HG03159 (cell line): ENCODE data around the gene DNAJC5.
A peak's percentile ranks its signal among the peaks of the same experiment; 100 is the strongest.
"Not testable (repeated sequence)": the region's sequence is repeated elsewhere in the genome, so short reads cannot be mapped to it uniquely, and the experiment has no call there.

Experiments
- ATAC-seq: cut with Tn5 transposase; IDR thresholded peaks from one replicate; pipeline ENCODE4 v1.9.1; 2021; ENCODE audit warnings: mild to moderate bottlenecking, moderate library complexity; ENCODE audit not compliant: unreplicated experiment

Gene DNAJC5

DNA sequence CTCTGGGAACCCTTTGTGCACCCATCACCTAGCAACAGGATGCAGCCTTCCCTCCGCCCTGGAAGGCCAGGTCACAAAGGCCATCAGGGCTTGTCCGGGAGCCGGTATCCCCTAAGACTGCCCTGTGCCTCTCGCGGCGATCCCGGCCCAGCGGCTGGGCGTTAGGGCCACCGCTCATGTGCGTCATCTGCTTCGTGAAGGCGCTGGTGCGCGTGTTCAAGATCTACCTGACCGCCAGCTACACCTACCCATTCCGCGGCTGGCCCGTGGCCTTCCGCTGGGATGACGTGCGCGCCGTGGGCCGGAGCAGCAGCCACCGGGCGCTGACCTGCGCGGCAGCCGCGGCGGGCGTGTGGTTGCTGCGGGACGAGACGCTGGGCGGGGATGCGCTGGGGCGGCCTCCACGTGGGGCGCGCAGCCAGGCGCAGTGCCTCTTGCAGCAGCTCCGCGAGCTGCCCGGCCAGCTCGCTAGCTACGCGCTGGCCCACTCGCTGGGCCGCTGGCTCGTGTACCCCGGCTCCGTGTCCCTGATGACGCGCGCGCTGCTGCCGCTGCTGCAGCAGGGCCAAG lies 33.5 kb upstream of the DNAJC5 start, which contains the start of gene ABHD16B:
TSS of gene ABHD16B (plus strand) at position 134 of the 570 bp plus-strand sequence. CDS start at position 177, 43 bp downstream.
- ATAC-seq: no peak

DNA sequence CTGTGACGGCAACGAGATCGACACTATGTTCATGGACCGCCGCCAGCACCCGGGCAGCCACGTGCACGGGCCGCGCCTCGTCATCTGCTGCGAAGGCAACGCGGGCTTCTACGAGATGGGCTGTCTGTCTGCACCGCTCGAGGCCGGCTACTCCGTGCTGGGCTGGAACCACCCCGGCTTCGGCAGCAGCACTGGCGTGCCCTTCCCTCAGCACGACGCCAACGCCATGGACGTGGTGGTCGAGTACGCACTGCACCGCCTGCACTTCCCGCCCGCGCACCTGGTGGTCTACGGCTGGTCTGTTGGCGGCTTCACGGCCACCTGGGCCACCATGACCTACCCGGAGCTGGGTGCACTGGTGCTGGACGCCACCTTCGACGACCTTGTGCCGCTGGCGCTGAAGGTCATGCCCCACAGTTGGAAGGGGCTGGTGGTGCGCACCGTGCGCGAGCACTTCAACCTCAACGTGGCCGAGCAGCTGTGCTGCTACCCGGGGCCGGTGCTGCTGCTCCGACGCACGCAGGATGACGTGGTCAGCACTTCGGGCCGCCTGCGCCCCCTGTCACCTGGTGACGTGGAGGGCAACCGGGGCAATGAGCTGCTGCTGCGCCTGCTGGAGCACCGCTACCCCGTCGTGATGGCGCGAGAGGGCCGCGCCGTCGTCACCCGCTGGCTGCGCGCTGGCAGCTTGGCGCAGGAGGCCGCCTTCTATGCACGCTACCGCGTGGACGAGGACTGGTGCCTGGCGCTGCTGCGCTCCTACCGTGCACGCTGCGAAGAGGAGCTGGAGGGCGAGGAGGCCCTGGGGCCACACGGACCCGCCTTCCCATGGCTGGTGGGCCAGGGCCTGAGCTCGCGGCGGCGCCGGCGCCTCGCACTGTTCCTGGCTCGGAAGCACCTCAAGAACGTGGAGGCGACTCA lies 32.7 kb upstream of the DNAJC5 start:
- no peak for ATAC-seq

DNA sequence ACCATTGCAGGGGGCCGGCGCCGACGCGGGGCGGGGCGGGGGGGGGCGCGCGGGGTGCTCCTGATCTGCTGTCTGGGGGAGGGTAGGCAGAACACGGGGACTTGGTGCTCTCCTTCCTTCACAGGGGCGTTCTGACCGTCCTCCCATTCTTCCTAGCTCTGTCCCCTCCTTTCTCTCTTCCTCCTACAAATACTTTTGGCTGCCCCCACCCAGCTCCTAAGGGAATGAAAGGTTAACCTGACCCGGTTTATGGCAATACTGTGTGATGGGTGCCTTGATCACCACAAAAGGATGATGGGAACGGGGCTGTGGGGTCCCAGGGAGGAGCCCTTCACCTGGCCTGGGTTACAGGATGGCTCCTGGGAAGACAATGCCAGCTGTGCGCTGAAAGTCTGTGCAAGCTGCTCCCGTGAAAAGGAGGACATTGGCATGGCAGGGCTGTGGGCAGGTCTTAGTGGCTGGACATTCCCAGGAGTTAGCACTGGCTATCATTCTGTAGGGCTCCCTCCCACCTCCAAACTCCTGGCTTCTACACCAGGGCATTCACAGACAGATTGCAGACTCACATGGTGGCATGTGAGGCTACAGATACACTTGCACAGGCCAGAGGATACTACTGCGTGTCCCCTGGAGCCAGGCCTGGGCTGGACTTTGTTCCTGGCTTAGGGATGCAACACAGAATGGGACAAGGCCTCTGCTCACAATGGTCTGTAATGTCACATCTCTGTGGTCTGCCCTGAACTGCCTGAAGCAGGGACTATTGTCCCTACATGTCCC lies 31.7 kb upstream of the DNAJC5 start:
- ATAC-seq: no peak

DNA sequence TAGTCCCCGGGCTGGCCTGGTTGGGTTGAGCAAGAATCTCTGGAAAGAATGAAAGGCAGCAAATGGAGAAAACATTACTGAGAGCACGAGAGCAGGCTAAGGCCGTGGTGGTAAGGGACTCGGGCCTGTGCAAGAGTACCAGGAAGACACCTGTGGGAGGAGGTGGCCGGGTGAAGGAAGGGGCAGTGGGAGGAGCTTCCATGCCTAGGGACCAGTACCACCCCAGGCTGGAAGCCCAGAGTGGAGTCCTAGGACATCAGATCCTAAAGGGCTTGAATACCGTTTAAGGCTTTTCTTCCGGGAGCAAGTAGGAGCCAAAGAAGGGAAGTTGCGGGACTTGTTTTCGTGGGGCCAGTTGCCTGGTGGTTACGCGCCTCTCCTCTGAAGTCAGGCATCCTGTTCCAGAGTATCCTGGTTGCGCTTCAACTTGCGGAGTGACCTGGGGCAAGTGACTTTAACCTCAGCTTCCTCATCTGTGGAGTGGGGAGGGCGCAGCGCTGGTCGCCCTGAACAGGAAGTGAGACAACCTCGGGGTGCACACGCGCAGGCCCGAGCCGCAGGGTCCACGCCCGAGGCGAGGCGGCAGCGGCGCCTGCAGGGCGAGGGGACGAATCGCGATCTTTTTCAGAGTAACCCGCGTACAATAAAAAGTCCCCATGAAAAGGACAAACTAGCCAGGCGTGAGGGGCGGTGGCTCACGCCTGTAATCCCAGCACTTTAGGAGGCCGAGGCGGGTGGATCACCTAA lies 31.0 kb upstream of the DNAJC5 start:
- ATAC-seq: peak; percentile 63

DNA sequence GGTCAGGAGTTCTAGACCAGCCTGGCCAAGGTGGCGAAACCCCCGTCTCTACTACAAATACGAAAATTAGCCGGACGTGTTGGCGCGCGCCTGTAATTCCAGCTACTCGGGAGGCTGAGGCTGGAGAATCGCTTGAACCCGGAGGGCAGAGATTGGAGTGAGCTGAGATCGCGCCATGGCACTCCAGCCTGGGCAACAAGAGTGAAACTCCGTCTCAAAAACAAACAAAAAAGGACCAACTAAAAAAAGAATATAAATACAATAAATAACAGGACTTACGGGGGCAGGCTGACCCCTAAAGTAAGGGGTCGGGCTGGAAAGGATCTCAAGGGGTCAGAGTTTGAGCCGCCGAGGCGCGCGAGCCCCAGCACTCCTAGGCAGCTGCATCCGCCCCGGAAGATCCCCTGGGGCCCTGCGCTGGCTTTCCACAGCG lies 30.4 kb upstream of the DNAJC5 start:
- ATAC-seq: no peak

DNA sequence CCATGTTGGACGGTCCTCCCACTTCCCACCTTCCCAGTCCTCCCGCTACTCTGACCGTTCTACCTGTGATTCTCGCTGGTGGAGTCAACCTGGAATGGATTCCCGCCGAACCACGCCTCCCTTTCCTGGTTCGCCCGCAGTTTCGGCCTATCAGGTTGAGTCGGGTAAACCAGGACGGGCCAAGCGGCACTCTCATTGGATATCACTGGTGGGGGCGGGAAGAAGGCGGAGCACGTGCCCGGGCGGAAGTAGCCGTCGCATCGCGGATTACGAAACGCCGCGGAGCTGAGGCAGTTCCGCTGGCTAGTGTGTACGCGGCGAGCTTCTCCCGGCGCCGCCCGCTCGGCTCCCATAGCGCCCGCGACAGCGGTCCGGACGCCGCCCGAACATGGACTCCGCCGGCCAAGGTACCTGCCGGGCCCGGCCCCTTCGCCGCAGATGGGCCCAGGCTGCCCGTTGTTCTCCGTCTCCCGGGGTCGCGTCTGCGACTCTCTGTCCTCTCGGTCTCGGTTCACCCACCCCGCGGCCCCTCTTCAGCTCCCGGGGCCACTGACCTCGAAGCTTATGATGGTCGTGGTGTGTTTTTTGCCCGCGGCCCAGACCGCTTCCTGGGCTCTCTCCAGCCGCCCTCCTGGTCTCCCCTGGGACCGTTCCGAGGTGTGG lies 29.8 kb upstream of the DNAJC5 start, which contains the start of gene TPD52L2:
TSS of gene TPD52L2 (plus strand) at position 293 of the 663 bp plus-strand sequence. CDS start at position 389, 96 bp downstream.
- peak; percentile 67 for ATAC-seq

DNA sequence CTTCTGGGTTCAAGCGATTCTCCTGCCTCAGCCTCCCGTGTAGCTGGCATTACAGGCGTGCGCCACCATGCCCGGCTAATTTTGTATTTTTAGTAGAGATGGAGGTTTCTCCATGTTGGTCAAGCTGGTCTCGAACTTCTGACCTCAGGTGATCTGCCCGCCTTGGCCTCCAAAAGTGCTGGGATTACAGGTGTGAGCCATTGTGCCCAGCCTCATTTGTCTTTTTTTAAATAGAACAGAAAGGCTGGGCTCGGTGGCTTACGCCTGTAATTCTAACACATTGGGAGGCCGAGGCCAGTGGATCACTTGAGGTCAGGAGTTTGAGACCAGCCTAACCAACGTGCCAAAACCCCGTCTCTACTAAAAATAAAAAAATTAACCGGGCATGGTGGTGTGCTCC lies 27.9 kb upstream of the DNAJC5 start:
- ATAC-seq: not testable (repeated sequence)

DNA sequence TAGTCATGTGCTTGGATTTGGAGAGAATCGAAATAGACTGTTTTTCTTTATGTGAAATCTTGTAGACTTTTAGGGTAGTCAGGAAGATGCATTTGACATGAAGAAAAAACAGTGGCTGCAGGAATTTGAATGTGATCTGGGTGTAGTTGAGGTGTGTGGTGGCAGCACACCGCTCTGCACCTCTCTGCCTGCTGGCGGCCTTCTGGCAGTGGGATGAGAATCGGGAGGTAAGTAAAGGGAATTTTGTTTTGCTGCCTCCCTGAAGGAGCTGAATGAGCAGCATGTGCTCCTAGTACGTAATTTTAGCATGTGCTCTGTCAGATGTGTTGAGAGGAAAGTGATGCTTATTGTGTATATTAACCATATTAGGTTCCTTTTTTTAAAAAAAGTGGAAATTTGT lies 26.7 kb upstream of the DNAJC5 start:
- ATAC-seq: no peak

DNA sequence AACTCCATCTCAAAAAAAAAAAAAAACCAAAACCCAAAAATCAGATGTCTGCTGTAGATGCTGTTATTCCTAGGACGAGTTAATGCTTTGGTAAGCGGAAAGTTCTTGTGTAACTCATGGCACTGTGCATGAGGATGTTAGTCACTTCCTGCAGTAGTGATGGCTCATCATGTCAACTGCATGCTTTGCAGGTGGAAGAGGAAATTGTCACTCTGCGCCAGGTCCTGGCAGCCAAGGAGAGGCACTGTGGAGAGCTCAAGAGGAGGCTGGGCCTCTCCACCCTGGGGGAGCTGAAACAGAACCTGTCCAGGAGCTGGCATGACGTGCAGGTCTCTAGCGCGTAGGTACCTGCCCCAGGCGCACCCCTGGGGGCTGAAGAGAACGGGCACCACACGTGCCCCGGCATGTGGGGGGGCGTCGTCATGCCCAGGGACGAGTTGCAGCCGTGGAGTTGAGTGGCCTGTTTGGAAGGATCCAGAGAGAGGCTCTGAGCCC lies 21.4 kb upstream of the DNAJC5 start:
- ATAC-seq: no peak

DNA sequence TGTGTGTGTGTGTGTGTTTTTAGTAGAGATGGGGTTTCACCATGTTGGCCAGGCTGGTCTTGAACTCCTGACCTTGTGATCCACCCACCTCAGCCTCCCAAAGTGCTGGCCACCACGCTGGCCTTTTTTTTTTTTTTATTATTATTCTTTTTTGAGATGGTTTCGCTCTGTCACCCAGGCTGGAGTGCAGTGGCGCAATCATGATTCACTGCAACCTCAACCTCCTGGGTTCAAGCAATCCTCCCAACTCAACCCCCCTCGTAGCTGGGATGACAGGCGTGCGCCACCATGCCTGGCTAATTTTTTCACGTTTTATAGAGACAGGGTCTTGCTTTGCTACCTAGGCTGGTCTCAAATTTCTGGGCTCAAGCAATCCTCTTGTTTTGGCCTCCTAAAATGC lies 20.7 kb upstream of the DNAJC5 start:
- not testable (repeated sequence) for ATAC-seq

DNA sequence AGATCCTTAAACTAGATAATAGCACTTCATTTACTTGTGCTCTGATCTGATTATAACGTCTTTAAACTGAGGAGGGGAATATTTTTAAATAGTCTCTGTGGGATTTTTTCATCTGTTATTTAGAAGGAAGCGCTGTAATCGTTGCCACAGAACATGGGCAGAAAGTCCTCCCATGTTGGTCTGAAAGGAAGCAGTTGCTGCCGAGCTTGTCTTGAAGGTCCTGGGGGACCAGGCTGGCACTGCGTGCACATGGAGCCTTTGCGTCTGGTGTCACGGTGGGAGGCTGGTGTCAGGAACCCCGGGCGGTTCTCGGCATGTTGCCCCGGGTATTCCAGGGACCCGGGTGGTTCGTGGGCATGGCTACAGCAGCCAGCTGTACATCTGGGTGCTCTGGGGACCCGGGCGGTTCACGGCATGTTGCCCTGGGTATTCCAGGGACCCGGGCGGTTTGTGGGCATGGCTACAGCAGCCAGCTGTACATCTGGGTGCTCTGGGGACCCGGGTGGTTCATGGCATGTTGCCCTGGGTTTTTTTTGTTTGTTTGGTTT lies 18.4 kb upstream of the DNAJC5 start:
- ATAC-seq: no peak

DNA sequence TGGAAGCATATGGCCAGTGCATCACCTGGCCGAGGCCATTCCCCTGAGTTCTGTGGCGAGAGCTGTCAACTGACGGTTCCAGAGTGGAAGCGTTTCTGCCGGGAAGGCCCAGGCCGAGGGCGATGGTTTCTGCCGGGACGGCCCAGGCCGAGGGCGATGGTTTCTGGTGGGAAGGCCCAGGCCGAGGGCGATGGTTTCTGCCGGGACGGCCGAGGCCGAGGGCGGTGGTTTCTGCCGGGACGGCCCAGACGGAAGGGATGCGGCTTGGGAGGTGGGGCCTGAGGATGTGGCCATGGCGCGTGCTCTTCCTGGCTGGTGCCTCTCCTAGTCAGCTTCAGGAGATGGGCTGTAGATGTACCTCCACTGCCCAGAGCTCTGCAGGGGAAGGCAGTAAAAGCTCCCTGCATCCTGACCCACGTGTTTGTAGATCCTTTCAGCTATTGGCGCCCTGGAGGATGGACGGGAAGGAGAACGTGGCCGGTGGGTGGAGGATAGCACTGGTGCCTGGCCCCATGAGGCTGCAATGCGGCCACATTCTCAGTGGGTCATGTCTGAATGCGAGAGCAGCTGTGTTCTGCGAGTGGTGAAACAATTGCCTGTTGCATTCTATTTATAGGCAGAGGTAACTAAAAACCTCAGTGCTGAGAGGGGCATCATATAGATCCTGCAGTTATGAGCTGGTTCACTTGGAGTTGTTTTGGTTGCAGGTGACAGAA lies 17.0 kb upstream of the DNAJC5 start:
- ATAC-seq: no peak

DNA sequence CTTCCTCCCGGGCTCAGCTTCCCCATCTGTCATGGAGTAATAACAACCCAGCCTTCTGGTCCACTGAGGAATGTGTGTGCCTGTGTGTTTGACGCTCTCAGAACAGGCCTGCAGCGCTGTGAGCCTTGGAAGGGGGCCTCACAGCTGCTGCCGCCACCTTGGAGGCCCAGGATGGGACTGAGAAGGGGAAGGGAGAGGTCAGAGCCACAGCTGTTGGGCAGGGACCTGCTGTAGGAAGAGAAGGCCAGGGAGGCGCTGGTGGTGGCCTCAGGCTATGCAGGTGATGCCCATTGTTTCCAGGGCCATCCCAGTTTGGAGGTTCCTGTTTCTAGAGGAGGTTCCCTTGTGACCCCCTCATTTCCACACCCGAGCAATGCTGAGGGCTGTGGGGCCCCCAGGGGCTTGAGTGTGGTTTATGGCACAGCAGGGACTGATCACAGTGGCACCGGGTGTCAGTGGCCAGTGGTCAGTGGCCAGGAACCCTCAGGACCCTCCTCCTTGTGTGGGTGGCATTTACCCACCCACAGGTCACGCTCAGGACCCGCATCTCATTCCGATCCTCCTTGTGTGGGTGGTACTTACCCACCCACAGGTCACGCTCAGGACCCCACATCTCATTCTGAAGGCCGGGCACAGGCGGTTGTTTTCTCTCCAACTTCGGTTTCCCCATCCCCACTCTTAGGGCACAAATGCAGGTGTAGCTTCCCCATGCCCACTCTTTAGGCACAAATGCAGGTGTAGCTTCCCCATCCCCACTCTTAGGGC lies 15.8 kb upstream of the DNAJC5 start:
- no peak for ATAC-seq

DNA sequence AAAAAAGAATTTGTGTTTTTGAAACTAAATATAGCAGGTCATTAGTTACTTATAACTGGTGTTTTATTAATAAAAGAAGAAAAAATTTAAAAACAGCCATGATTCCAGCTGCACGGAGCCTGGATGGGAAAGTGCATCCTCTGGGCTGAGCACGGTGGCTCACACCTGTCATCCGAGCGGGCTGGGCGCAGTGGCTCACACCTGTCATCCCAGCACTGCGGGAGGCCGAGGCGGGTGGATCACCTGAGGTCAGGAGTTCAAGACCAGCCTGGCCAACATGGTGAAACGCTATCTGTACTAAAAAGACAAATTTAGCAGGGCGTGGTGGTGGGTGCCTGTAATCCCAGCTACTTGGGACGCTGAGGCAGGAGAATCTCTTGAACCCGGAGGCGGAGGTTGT lies 14.0 kb upstream of the DNAJC5 start:
- ATAC-seq: not testable (repeated sequence)

DNA sequence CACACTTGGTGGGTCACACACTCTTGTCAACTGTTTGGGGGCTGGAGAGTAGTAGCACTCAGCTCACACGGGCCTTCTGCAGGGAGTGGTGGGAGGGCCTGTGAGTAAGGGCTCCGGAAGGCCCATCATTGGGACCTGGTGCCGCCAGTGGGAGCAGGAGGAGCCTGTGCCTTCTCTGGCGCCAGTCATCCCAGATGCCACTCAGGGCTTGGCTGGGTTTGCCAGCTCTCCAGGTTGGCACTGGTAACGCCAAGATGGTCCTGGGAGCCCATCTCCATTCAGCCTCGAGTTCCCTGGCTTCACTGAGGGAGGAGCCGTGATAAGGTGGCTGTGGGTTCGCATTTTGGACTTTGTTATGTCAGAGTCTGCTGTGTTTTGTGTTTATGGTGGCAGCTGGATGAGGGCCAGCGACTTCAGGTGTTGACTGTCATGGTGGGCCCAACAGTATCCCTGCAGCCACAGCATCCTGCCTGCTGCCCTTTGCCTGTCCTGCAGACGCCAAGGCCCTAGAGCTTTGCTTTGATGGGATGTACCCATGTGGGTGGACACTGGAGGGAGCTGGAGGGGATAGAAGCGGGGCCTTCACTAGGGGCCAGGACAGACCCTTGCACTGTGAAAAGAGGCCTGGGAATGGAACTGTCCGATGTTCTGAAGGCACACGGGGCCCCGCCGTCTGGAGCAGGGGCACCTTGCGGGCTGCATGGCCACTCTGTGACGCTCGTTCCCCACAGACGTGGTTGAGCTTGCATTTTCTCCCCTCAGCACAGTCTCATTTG lies 13.3 kb upstream of the DNAJC5 start:
- no peak for ATAC-seq

DNA sequence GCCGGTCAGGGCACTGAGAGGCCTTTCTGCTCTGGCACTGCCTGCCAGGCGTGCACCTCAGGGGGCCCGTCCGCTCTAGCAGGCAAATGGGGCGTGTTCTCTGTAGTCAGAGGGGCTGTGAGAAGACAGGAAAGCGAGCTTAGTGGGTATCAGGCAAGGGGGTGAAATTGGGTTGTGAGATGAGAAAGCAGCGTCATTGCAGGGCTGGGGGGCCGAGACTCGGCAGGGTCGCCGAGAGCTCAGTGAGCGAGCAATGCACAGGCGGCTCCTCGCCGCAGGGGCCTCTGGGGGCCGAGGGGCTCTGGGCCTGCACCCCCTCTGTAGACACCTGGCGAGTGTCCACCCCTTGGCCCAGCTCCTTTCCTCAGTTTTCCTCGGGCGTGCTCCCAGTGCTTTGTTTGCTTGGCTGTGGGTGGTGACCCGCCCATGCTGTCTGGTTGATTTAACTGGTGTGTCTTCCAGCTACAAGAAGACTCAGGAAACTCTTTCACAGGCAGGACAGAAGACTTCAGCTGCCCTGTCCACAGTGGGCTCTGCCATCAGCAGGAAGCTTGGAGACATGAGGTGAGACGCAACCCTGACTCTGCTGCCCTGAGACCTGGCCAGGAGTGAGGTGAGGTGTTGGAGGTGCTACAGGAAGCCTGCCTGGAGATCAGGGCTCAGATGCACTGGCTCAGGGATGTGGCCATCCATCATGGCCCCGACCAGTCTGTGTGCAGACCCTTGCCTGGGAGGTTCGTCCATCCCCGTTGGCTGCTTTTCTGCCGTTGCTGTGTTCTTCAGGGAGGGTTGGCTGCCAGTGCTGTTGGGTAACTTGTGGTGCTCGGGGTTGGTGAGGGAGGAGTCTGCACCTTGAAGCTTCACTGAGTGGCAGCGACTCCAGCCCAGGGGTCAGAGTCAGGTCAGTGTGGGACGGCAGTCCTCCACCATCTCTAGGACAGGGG lies 12.4 kb upstream of the DNAJC5 start:
- ATAC-seq: no peak
